Measurements from ENCODE around the gene FOCAD. TPM values are rescaled to one million over a fixed set of nuclear protein-coding genes. Genes with fewer than 3 reads are reported as not detected.
"Not testable (repeated sequence)": the region's sequence is repeated elsewhere in the genome, so short reads cannot be mapped to it uniquely, and the experiment has no call there.

The FOCAD gene
- total RNA-seq, 1 donor from 2014 or later: 28.7 TPM

DNA sequence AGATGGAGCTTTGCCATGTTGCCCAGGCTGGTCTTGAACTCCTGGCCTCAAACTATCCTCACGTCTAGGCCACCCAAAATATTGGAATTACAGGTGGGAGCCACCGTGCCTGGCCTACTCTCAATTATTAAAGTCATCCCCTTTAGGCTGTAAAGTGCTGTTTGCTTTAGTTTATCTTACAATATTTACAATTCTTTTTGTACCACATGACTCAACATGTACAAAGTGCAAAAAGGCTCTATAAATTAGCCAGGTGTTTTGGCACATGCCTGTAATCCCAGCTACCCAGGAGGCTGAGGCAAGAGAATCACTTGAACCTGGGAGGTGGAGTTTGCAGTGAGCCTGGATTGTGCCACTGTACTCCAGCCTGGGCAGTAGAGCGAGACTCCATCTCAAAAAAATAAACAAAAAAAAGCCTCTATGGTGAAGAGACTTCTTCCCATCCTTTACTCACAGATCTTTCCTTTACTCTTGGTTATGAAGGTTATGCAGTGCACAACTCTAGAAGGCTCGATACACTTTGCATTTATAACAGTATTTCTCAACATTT, 33.2 kb upstream of the FOCAD start:
- no peaks in the 10 kb centered on the region for H3K36me3 Mint-ChIP-seq (ENCODE audit: low read depth)
- H3K4me1 Mint-ChIP-seq (ENCODE audit: low read depth): no peaks in the 10 kb centered on the region
- H3K27ac Mint-ChIP-seq (ENCODE audit: unreplicated experiment): no peak overlapping the region
- no peak overlapping the region for H3K4me3 Mint-ChIP-seq (ENCODE audit: unreplicated experiment)
- H3K9me3 Mint-ChIP-seq (ENCODE audit: low read depth): peaks cover 13% of the 10 kb centered on the region
- TF ChIP-seq, protein P1, sequence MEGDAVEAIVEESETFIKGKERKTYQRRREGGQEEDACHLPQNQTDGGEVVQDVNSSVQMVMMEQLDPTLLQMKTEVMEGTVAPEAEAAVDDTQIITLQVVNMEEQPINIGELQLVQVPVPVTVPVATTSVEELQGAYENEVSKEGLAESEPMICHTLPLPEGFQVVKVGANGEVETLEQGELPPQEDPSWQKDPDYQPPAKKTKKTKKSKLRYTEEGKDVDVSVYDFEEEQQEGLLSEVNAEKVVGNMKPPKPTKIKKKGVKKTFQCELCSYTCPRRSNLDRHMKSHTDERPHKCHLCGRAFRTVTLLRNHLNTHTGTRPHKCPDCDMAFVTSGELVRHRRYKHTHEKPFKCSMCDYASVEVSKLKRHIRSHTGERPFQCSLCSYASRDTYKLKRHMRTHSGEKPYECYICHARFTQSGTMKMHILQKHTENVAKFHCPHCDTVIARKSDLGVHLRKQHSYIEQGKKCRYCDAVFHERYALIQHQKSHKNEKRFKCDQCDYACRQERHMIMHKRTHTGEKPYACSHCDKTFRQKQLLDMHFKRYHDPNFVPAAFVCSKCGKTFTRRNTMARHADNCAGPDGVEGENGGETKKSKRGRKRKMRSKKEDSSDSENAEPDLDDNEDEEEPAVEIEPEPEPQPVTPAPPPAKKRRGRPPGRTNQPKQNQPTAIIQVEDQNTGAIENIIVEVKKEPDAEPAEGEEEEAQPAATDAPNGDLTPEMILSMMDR (IDR thresholded peaks at IDR 0.05): no peak
- DNase-seq (ENCODE audit: low spot score): no peak
- H3K27me3 Mint-ChIP-seq (ENCODE audit: low read depth): peaks cover 7% of the 10 kb centered on the region

DNA sequence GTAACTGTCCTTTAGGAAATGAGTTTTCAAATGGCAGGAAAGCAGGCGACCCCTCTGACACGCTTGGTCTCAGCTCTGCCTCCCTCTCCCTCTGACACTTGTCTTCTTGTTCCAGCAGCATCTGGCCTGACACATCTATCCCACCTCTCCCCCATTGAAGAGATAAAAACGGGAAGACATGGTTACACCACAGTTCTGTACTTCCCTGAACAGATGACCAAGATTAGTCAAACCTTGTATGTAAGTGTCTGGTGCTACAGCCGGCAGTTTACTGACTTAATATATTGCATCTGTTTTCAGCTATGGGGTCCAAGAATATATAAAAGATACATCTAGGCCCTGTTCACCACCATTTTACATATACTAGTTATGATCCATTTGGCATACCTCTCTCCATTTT, 32.1 kb upstream of the FOCAD start:
- no peaks in the 10 kb centered on the region for H3K4me1 Mint-ChIP-seq (ENCODE audit: low read depth)
- peaks cover 13% of the 10 kb centered on the region for H3K9me3 Mint-ChIP-seq (ENCODE audit: low read depth)
- TF ChIP-seq, protein P1 (IDR thresholded peaks at IDR 0.05): no peak
- H3K27ac Mint-ChIP-seq (ENCODE audit: unreplicated experiment): no peak overlapping the region
- peaks cover 5% of the 10 kb centered on the region for H3K27me3 Mint-ChIP-seq (ENCODE audit: low read depth)
- DNase-seq (ENCODE audit: low spot score): no peak
- H3K36me3 Mint-ChIP-seq (ENCODE audit: low read depth): no peaks in the 10 kb centered on the region
- no peak overlapping the region for H3K4me3 Mint-ChIP-seq (ENCODE audit: unreplicated experiment)

DNA sequence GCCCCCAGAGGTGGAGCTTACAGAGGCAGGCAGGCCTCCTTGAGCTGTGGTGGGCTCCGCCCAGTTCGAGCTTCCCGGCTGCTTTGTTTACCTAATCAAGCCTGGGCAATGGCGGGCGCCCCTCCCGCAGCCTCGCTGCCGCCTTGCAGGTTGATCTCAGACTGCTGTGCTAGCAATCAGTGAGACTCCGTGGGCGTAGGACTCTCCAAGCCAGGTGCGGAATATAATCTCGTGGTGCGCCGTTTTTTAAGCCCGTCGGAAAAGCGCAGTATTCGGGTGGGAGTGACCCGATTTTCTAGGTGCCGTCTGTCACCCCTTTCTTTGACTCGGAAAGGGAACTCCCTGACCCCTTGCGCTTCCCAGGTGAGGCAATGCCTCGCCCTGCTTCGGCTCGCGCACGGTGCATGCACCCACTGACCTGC, 25.8 kb upstream of the FOCAD start:
- H3K36me3 Mint-ChIP-seq (ENCODE audit: low read depth); H3K27me3 Mint-ChIP-seq (ENCODE audit: low read depth); H3K4me1 Mint-ChIP-seq (ENCODE audit: low read depth); H3K4me3 Mint-ChIP-seq (ENCODE audit: unreplicated experiment); DNase-seq (ENCODE audit: low spot score): not testable (repeated sequence)
- peak overlapping the region; percentile 58 for H3K27ac Mint-ChIP-seq (ENCODE audit: unreplicated experiment)
- H3K9me3 Mint-ChIP-seq (ENCODE audit: low read depth): peaks cover 13% of the 10 kb centered on the region

DNA sequence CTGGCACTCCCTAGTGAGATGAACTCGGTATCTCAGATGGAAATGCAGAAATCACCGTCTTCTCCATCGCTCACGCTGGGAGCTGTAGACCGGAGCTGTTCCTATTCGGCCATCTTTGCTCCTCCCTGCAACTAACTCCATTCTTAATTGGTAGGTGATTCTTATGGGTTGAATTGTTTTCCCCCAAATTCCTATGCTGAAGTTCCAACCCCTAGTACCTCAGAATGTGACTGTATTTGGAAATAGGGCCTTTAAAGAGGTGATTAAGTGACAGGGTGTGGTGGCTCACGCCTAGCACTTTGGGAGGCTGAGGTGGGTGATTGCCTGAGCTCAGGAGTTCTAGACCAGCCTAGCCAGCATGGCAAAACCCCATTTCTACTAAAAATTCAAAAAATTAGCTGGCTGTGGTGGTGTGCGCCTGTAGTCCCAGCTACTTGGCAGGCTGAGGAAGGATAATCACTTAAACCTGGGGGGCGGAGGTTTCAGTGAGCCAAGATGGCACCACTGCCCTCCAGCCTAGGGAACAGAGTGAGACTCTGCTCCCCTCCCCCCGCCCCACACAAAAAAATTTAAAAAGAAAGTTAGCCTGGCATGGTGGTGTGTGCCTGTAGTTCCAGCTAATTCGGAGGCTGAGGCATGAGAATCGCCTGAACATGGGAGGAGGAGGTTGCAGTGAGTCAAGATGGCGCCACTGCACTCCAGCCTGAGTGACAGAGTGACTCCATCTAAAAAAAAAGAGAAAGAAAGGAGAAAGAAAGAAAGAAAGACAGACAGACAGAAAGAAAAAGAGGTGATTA, 25.2 kb upstream of the FOCAD start:
- Mint-ChIP-seq H3K27me3 (ENCODE audit: low read depth) (no peaks in the 10 kb centered on the region), H3K27ac (ENCODE audit: unreplicated experiment) (peak overlapping the region; percentile 58), H3K9me3 (ENCODE audit: low read depth) (peaks cover 13% of the 10 kb centered on the region), H3K36me3 (ENCODE audit: low read depth) (no peaks in the 10 kb centered on the region), H3K4me3 (ENCODE audit: unreplicated experiment) (no peak overlapping the region), H3K4me1 (ENCODE audit: low read depth) (peaks cover 4% of the 10 kb centered on the region)
- TF ChIP-seq, protein P1 (IDR thresholded peaks at IDR 0.05): no peak
- no peak for DNase-seq (ENCODE audit: low spot score)

DNA sequence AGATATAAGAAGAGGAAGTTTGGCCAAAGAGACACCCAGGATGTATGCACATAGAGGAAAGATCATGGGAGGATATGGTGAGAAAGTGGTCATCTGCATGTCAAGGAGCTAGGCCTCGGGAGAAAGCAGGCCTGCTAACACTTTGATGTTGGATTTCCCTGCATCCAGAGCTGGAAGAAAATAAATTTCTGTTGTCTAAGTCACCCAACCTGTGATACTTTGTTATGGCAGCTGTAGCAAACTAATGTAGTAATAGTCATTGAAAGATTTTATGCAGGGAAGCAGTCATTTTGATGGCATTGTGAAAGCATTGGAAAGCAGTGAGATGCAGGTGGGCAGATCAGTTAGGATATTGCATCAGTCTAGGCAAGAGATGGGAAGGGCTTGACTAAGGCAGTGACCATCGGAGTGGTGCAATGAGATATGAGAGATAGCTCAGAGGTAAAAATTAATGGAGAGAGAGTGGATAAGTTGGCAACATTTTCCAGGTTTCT, 24.5 kb upstream of the FOCAD start:
- TF ChIP-seq, protein P1 (IDR thresholded peaks at IDR 0.05): no peak
- Mint-ChIP-seq H3K9me3 (ENCODE audit: low read depth) (peaks cover 8% of the 10 kb centered on the region), H3K4me1 (ENCODE audit: low read depth) (peaks cover 4% of the 10 kb centered on the region), H3K36me3 (ENCODE audit: low read depth) (no peaks in the 10 kb centered on the region), H3K4me3 (ENCODE audit: unreplicated experiment) (no peak overlapping the region), H3K27ac (ENCODE audit: unreplicated experiment) (no peak overlapping the region), H3K27me3 (ENCODE audit: low read depth) (no peaks in the 10 kb centered on the region)
- no peak for DNase-seq (ENCODE audit: low spot score)

All from chondrocyte (in vitro differentiated cells).